GM19452 (cell line): ENCODE data around the gene SVBP.
"Not testable (repeated sequence)": the region's sequence is repeated elsewhere in the genome, so short reads cannot be mapped to it uniquely, and the experiment has no call there.

Experiments
- ATAC-seq: cut with Tn5 transposase; IDR thresholded peaks from one replicate; pipeline ENCODE4 v1.9.1; 2021; ENCODE audit not compliant: unreplicated experiment

Gene SVBP

DNA sequence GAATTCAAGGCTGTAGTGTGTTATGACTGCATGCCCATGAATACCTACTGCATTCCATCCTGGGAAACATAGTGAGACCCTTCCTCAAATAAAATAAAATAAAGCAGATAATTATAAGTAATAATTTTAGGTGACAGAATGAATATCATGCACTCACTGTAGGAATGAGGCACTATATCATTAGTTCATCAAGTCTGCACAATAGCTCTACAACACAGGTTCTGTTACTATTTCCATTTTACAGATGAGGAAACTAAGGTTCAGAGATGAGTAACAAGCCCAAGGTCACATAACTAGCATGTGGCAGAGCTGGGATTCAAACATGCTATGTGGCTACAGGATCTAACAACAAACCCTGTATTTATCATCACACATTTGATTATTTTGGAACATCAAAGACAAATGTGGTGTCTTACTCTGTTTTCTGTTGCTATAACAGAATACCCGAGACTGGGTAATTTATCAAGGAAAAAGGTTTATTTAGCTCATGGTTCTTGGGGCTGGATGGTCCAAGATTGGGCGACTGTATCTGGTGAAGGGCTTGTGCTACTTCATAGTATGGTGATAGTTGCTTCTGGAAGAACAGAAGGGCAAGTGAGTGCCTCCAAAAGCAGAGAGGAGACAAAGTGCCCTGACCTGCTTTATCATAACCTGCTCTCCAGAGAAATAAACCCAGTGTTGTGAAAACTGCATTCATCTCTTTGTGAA lies 24.4 kb upstream of the SVBP start:
- no peak for ATAC-seq

GRCh38 chr1:42841010-42841409 lies 23.8 kb upstream of the SVBP start:
- ATAC-seq, result no peak

GRCh38 chr1:42838482-42839190 lies 21.4 kb upstream of the SVBP start:
- ATAC-seq, result no peak

DNA sequence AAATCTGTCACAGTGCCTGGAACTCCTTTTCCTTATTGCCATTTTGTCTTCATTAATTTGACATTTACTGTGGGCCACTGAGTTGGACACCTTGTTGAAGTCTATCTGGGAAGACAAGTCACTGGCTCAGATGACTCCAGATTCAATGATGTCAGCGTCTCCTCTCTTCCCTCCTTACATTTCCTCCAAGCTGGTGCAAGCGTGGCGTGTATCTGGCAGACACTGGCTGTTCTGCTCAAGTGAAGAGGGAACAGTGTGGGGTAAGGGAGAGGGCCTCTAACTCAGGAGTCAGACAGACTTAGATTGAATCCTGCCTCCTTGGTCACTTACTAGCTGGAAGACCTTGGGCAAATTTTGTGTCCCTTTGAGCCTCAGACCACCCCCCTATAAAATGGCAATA lies 20.5 kb upstream of the SVBP start:
- ATAC-seq, result no peak

DNA sequence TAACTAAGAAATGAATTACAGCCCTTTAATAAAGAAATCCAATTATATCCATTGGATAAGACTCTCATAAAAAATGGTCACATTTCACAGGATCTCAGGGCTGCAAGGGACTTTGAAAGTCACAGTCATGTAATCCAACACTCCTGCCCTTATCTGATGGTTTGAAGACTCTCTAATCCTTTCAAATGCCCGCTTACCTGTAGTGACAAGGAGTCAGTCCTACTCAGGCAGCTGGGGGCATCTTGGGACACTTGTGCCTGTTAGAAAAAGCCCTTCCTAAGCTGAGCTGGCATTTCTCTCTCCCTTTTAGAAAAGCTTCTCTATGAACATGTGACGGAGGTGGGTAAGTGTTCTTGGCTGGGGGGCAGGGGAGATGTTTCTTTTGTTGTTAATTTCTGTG lies 18.2 kb upstream of the SVBP start:
- no peak for ATAC-seq

DNA sequence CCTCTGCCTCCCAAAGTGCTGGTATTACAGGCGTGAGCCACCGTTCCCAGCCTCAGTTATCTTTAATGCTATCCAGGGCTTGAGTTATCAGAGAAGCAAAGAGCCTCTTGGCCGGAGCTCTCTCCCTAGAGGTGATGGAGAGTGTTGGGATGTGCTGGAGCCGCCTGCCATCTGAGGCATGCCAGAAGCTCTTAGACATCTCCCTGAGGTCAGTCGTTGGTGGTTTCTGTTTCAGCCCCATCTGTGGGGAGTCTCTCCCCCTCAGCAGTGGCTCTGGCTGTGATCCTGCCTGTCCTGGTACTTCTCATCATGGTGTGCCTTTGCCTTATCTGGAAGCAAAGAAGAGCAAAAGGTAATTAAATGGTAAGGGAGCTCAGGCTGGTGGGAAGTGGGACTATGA lies 17.6 kb upstream of the SVBP start:
- ATAC-seq, result no peak

GRCh38 chr1:42833981-42834380 lies 16.8 kb upstream of the SVBP start:
- ATAC-seq, result no peak

GRCh38 chr1:42832641-42833240 lies 15.5 kb upstream of the SVBP start:
- ATAC-seq, result no peak

GRCh38 chr1:42831273-42831672 lies 14.1 kb upstream of the SVBP start:
- no peak for ATAC-seq

DNA sequence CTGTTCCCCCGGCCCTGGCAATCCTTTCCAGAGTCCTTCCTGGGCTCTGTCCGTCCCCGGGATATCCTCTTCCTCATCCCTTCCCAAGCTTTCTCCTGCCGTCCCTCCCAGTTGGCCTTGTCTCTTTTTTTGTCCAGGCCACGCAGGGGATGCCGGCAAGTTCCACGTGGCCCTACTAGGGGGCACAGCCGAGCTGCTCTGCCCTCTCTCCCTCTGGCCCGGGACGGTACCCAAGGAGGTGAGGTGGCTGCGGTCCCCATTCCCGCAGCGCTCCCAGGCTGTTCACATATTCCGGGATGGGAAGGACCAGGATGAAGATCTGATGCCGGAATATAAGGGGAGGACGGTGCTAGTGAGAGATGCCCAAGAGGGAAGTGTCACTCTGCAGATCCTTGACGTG lies 13.4 kb upstream of the SVBP start:
- no peak for ATAC-seq

- no peak for ATAC-seq
Measured at GRCh38 chr1:42825036-42825851, 8.0 kb upstream of the SVBP start.

DNA sequence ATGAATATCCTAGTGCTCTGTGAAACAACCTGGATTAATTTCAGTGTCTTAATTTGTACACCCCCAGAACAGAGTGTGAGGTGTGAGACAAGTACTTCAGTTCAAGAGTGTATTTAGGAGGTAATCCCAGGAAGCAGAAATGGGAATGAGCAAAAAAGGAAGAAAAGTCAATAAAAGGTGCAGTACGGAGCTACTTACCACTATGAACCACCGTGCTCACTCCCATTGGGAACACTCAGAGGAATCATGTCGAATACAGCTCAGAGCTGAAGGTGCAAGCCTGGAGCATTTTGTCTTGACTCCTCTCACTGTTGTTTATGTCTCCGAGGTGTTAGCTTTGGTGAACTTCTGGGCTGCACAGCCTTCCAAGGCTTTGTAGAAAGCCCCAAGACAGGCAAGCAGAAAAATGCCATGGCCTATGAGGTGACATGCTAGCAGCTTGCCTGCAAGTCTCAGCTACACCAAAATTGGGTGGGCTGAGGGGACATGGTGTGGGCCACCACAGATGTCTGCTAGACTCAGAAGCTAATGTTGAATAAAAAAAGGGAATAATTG lies 7.4 kb upstream of the SVBP start:
- no peak for ATAC-seq

DNA sequence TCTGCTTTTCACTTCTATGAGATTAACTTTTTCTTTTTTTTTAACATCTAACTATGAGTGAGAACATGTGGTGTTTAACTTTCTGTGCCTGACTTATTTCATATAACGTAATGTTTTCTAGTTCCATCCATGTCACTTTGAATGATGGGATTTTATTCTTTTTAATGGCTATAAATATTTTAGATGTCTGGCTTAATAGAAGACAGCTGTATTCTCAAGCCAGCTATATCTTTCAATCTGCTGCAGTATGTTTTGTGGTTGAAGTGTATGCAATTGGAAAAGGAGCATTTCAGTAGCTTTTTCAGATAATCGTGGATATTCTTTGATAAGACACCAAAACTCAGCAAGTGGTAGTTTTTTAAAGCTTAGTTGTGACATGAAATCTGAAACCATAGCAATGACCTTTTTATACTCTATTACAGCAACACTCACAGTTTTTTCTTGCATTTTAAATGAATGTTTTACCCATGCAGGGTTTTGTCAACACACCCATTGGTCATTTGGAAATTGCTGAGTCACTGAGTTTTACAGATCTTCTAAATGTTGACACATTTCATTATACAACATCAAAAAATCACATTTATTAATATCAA lies 5.7 kb upstream of the SVBP start:
- no peak for ATAC-seq

DNA sequence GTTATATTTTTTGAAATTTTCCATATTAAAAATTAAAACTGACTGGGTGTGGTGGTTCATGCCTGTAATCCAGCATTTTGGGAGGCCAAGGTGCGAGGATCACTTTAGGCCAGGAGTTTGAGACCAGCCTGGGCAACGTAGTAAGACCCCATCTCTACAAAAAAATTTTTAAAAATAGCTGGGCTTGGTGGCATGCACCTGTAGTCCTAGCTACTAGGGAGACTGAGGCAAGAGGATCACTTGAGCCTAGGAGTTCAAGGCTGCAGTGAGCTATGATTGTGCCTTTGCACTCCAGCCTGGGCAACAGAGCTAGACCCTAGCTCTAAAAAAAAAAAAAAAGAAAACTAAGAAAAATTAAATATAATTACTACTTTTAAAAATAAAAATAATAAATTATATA lies 4.5 kb upstream of the SVBP start:
- no peak for ATAC-seq

DNA sequence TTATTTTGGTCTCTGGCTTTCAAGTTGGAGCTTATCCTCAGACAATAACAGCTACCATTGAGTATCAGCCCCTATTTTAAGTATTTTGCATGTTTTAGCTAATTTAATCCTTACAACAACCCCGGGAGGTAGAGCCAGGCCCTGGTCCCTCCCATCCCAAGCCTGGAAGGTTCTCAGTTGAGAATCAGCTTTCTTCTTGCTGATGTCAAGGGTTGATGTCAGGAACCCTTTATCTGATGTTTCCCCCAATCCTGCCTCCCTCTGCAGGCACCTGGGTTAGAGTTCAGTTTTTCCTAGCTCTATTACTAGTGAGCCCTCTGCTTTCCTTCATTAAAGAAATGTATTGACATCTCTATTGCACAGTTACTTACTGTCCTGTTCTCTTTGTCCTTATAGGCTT lies 3.6 kb upstream of the SVBP start:
- no peak for ATAC-seq

DNA sequence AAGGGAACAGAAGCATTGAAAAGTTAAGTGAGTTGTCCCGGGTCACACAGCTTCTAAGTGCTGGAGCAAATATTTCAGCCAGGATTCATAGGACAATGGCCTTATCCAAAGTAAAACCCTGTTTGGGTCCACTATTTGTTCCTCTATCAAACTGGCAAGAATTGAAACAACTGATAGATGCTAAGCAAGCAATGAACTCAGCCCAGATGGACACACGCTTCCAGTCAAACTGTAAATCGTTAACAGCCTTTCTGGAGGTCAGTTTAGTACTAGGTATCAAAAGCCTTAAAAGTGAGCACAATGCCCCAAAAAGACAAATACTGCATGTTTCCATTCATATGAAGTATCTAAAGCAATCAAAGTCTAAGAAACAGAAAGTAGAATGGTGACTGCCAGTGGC lies 779 bp upstream of the SVBP start:
- no peak for ATAC-seq

- no peak for ATAC-seq
Measured at GRCh38 chr1:42817440-42817767, 207 bp upstream of the SVBP start.

DNA sequence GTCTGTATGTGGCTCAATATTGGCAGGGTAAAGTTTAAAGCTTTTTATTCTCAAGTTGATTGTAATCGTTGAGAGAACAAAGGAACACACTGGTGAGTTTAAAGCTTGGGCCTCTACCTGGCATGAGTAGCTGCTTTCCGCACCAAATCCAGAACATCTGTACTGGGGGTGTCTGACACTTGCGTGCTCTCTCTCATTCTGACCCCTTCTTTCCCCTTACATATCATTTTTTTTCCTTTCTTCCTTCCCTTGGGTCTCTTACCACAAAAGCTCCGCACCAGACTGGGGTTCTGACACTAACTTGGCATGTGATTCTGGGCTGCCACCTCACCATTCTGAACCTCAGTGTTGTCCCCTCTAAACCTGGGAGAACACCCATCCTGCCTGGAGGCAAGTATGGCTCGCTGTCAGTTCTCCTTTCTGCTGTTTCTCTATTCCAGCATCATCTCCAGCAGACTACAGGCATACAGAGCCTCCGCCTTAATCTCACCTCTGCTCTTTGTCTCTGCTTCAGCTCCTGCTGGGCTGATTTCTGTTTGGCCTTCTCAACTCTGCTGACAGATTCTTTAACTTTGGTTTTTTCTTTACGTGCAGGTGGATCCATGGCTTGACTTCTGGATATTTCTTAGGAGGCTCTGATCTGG lies 1.1 kb downstream of the SVBP start:
- no peak for ATAC-seq

GRCh38 chr1:42814815-42815214 lies 2.4 kb downstream of the SVBP start:
- not testable (repeated sequence) for ATAC-seq

DNA sequence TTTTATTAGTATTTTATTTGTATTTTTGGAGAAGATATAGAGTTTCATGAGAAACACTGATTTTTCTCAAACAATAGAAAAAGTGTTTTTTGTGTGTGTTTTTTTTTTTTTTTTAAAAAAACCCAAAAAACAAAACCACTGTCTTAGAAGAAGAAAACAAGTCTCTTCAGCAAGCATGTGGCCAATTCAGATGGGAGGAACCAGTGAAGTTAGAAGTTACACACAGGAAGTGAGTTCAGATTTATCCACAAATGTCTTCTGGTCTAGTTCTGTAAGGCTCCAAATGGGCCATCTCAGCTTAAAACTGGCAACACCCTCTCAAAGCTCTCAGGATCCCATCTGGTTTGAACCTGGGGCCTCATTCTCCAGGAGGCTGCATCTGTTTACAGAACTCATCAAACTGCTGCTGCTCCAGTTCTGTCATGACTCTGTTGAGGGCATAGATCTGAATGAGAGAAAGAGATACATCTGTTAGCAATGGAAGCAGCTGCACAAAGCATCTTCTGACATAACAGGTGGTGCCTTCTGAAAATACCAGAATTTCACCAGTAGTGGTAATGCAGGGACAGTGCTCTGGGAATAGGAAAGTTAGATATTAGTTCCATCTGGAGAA lies 10.0 kb downstream of the SVBP start:
- ATAC-seq, result no peak
